ENCODE data around the gene ATXN7. TPM values are rescaled to one million over a fixed set of nuclear protein-coding genes. Genes with fewer than 3 reads are reported as not detected.

ATXN7 gene
- polyA plus RNA-seq, 1 donor from 2014 or later: 6.7 TPM

DNA sequence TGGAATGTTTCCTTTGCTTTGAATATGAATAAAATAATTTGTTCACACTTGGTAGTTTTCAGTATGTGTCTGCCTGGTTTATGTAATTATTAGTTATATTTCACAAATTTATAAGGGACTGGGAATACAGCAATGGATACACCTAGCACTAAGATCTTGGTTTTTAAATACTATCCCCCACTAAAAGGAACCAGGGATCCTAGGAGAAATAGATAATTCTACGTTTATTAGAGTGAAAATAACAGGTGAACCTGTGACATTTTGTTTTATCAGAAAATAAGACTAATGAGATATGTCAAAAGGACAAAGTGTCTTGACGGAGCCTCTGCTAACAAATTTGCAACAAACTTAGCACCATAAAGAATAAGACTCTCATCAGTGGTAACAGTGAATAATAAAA is 156.2 kb downstream of the ATXN7 start:
- no peaks in the 10 kb centered on the region for H3K27me3 ChIP-seq (ENCODE audit: insufficient read depth, low read depth, low read length)
- peaks cover 35% of the 10 kb centered on the region for H3K79me2 ChIP-seq (replicated peaks; ENCODE audit: insufficient read depth, low read length)
- no peaks in the 10 kb centered on the region for H3F3A ChIP-seq (ENCODE audit: insufficient read depth, low read length, poor library complexity, severe bottlenecking)
- no peak overlapping the region for H3K9ac ChIP-seq (ENCODE audit: low read length)
- H2AFZ ChIP-seq (ENCODE audit: low read depth, low read length): no peak overlapping the region
- H3K36me3 ChIP-seq (ENCODE audit: insufficient read depth, low read length): no peaks in the 10 kb centered on the region
- H3K27ac ChIP-seq (ENCODE audit: low read length): no peak overlapping the region
- H4K20me1 ChIP-seq (ENCODE audit: insufficient read depth): no peaks in the 10 kb centered on the region
- no peaks in the 10 kb centered on the region for H3K9me2 ChIP-seq (ENCODE audit: insufficient read depth, low read length)
- TF ChIP-seq, protein P1, sequence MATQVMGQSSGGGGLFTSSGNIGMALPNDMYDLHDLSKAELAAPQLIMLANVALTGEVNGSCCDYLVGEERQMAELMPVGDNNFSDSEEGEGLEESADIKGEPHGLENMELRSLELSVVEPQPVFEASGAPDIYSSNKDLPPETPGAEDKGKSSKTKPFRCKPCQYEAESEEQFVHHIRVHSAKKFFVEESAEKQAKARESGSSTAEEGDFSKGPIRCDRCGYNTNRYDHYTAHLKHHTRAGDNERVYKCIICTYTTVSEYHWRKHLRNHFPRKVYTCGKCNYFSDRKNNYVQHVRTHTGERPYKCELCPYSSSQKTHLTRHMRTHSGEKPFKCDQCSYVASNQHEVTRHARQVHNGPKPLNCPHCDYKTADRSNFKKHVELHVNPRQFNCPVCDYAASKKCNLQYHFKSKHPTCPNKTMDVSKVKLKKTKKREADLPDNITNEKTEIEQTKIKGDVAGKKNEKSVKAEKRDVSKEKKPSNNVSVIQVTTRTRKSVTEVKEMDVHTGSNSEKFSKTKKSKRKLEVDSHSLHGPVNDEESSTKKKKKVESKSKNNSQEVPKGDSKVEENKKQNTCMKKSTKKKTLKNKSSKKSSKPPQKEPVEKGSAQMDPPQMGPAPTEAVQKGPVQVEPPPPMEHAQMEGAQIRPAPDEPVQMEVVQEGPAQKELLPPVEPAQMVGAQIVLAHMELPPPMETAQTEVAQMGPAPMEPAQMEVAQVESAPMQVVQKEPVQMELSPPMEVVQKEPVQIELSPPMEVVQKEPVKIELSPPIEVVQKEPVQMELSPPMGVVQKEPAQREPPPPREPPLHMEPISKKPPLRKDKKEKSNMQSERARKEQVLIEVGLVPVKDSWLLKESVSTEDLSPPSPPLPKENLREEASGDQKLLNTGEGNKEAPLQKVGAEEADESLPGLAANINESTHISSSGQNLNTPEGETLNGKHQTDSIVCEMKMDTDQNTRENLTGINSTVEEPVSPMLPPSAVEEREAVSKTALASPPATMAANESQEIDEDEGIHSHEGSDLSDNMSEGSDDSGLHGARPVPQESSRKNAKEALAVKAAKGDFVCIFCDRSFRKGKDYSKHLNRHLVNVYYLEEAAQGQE (IDR thresholded peaks at IDR 0.05; ENCODE audit: borderline replicate concordance): no peak
- no peak for TF ChIP-seq SMC3 (conservative IDR thresholded peaks at IDR 0.05; ENCODE audit: poor library complexity)
- H3K4me2 ChIP-seq (ENCODE audit: low read length): no peak overlapping the region
- no peak overlapping the region for H3K4me3 ChIP-seq (ENCODE audit: low read length)
- no peaks in the 10 kb centered on the region for H3K9me3 ChIP-seq (ENCODE audit: low read length)

DNA sequence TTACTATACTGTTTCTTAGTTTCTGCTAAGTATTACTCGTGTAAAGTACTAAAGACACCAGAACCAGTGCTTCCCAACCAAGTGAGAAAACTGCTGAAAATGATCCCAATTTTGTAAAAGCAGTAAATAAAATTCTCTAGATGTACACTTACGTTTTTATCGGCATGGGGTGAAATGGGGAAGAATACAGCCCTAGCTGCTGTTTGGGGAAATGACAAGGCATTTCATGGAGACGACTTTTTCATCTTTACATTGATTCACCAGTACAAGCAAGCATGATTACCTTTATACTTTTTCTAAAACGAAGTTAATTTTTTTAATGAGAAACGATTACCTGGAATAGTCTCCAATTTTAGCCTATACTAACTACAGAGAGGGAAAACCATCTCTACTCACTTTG is 158.3 kb downstream of the ATXN7 start:
- Histone ChIP-seq H2AFZ (ENCODE audit: low read depth, low read length) (no peak overlapping the region), H3K36me3 (ENCODE audit: insufficient read depth, low read length) (no peaks in the 10 kb centered on the region), H4K20me1 (ENCODE audit: insufficient read depth) (no peaks in the 10 kb centered on the region), H3F3A (ENCODE audit: insufficient read depth, low read length, poor library complexity, severe bottlenecking) (no peaks in the 10 kb centered on the region), H3K4me3 (ENCODE audit: low read length) (peak overlapping the region; percentile 95), H3K27ac (ENCODE audit: low read length) (no peak overlapping the region), H3K4me2 (ENCODE audit: low read length) (peak overlapping the region; percentile 89), H3K79me2 (replicated peaks; ENCODE audit: insufficient read depth, low read length) (peaks cover 35% of the 10 kb centered on the region), H3K9me3 (ENCODE audit: low read length) (no peaks in the 10 kb centered on the region), H3K9me2 (ENCODE audit: insufficient read depth, low read length) (no peaks in the 10 kb centered on the region), H3K27me3 (ENCODE audit: insufficient read depth, low read depth, low read length) (no peaks in the 10 kb centered on the region), H3K9ac (ENCODE audit: low read length) (peak overlapping the region; percentile 93)
- no peak for TF ChIP-seq MXI1 (conservative IDR thresholded peaks at IDR 0.05; ENCODE audit: poor library complexity, severe bottlenecking)
- TF ChIP-seq TAF1 (IDR thresholded peaks at IDR 0.05; ENCODE audit: low read depth): no peak
- TF ChIP-seq EP300 (conservative IDR thresholded peaks at IDR 0.05; ENCODE audit: poor library complexity, severe bottlenecking): no peak
- TF ChIP-seq, protein P2, sequence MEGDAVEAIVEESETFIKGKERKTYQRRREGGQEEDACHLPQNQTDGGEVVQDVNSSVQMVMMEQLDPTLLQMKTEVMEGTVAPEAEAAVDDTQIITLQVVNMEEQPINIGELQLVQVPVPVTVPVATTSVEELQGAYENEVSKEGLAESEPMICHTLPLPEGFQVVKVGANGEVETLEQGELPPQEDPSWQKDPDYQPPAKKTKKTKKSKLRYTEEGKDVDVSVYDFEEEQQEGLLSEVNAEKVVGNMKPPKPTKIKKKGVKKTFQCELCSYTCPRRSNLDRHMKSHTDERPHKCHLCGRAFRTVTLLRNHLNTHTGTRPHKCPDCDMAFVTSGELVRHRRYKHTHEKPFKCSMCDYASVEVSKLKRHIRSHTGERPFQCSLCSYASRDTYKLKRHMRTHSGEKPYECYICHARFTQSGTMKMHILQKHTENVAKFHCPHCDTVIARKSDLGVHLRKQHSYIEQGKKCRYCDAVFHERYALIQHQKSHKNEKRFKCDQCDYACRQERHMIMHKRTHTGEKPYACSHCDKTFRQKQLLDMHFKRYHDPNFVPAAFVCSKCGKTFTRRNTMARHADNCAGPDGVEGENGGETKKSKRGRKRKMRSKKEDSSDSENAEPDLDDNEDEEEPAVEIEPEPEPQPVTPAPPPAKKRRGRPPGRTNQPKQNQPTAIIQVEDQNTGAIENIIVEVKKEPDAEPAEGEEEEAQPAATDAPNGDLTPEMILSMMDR (IDR thresholded peaks at IDR 0.05; ENCODE audit: poor library complexity, severe bottlenecking): peak; percentile 11
- TF ChIP-seq RAD21 (conservative IDR thresholded peaks at IDR 0.05): no peak
- TF ChIP-seq POLR2AphosphoS5 (IDR thresholded peaks at IDR 0.05): no peak

DNA sequence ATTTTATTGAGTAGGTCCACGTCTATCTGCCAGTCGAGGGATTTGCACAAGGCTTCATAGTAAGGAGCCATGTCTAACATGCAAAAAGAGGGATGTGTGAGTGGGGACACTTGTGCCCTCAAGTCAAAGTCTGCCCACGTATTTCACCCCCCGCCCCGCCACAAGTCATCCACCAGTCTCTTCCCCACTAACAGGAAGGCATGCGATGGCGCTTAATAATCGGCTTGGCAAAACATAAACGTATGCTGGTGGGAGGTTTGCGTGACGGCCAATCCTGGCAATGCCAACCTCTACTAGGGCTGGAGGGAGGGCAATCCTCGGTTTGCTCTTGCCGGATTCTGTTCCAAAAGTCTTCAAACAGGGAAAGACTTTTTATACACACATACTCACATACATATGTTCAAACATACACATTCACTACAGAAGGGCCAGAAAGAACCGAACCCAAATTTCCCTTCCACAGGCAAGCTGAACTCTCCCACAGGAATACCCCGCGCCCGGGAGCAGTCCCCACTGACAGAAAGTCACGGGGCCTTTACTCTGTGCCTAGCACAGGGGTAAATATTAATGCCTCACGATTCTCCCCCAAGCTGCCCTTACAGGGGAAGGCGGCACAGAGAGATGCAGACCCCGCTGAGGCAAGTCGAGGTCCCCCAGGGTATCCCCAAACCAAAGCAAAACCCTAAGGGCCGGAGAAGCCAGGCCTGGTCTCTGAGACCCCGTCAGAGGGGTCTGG is 159.0 kb downstream of the ATXN7 start:
- no peaks in the 10 kb centered on the region for H3K9me3 ChIP-seq (ENCODE audit: low read length)
- peak overlapping the region; percentile 93 for H3K9ac ChIP-seq (ENCODE audit: low read length)
- H3K4me3 ChIP-seq (ENCODE audit: low read length): peak overlapping the region; percentile 95
- H3K27ac ChIP-seq (ENCODE audit: low read length): peak overlapping the region; percentile 89
- no peaks in the 10 kb centered on the region for H4K20me1 ChIP-seq (ENCODE audit: insufficient read depth)
- peak overlapping the region; percentile 77 for H2AFZ ChIP-seq (ENCODE audit: low read depth, low read length)
- TF ChIP-seq SMC3 (conservative IDR thresholded peaks at IDR 0.05; ENCODE audit: poor library complexity) (no peak), EP300 (conservative IDR thresholded peaks at IDR 0.05; ENCODE audit: poor library complexity, severe bottlenecking) (no peak), RAD21 (conservative IDR thresholded peaks at IDR 0.05) (no peak), EZH2 (IDR thresholded peaks at IDR 0.05; ENCODE audit: borderline replicate concordance, insufficient read depth, low read length, poor library complexity, severe bottlenecking) (no peak), MXI1 (conservative IDR thresholded peaks at IDR 0.05; ENCODE audit: poor library complexity, severe bottlenecking) (no peak), POLR2AphosphoS5 (IDR thresholded peaks at IDR 0.05) (no peak), TAF1 (IDR thresholded peaks at IDR 0.05; ENCODE audit: low read depth) (no peak)
- TF ChIP-seq, protein P1 (IDR thresholded peaks at IDR 0.05; ENCODE audit: borderline replicate concordance): no peak
- TF ChIP-seq, protein P2 (IDR thresholded peaks at IDR 0.05; ENCODE audit: poor library complexity, severe bottlenecking): no peak
- H3K4me2 ChIP-seq (ENCODE audit: low read length): peak overlapping the region; percentile 89
- H3K9me2 ChIP-seq (ENCODE audit: insufficient read depth, low read length): no peaks in the 10 kb centered on the region
- H3F3A ChIP-seq (ENCODE audit: insufficient read depth, low read length, poor library complexity, severe bottlenecking): peaks cover 6% of the 10 kb centered on the region
- H3K36me3 ChIP-seq (ENCODE audit: insufficient read depth, low read length): no peaks in the 10 kb centered on the region
- H3K79me2 ChIP-seq (replicated peaks; ENCODE audit: insufficient read depth, low read length): peaks cover 35% of the 10 kb centered on the region
- no peaks in the 10 kb centered on the region for H3K27me3 ChIP-seq (ENCODE audit: insufficient read depth, low read depth, low read length)
